SIG-M5 treated with dmso at 0.1 percent for 504 hours (cell line): Measurements from ENCODE around the gene VPS4B.

Experiments
- DNase-seq: peaks from one replicate; lab custom pipeline; 2025; ENCODE audit not compliant: unreplicated experiment; lab: John Stamatoyannopoulos, UW

The VPS4B gene

GRCh38 chr18:63431180-63431579, 8.9 kb upstream of the VPS4B start:
- no peak for DNase-seq

DNA sequence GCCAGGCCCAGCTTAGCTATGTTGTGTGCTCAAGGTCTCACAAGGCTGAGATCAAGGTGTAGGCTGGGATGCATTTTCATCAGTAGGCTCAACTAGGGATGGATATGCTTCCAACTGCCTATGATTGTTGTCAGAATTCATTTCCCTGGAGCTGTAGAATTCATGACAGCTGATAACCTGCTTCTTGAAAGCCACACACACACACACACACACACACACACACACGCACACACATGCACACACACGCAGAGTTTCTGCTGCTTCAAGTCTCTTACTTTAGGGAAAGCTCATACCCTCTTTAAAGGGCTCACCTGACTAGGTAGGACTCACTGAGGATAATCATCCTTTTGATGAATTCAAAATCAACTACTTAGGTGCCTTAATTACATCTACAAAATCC, 8.2 kb upstream of the VPS4B start:
- no peak for DNase-seq

DNA sequence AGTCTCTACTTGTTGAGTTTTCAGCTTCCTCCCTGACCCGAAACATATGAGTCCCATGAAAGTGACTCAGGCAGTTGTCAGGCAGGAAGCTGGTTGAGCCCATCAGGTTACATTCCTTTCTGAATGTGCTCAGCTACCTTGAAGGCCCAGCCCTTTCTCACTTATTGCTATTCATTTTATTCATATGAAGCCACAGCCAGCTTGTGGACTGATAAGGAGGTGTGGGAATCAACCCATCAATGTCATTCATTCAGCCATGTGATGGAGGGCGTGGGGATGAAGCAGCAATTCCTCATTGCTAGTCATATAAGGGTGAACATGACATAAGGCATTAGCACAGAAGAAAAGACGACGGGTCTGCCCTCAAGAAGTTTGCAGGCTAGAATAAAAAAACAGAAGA, 5.3 kb upstream of the VPS4B start:
- no peak for DNase-seq

DNA sequence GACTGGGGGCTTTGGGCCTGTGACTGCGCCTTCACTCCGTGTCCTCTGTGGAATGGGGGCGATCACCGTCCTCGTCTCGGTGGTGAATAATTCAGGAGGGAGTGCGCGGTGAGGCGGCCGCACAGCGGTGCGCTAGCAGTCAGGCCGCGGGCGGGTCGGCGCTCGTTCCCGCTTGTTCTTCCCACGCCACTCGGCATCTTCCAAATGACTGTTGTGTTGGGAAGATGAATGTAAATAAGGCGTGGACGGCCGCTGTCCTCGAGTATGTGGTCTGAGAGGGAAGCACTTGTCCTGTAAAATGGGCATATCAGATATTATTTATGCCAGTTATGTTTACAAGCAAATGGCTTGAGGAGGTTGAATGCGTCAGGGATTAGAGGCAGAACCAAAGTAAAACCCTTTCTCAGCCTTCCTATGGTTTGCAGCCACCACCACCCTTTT, 608 bp upstream of the VPS4B start:
- DNase-seq, result no peak

GRCh38 chr18:63421514-63421913, 762 bp downstream of the VPS4B start:
- no peak for DNase-seq

DNA sequence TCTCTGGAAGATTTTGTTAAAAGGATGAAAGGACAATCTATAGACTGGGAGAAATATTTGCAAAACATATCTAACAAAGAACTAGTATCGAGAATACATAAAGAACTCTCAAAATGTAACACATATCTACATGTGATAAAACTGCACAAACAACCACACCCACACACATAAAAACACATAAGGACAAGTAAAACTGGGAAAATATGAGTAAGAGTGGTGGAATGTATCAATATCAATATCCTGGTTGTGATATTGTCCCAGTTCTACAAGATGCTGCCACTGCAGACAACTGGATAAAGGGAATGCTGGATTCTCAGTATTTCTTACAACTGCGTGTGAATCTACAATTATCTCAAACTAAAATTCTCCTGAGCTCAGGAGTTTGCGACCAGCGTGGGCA, 9.3 kb downstream of the VPS4B start:
- DNase-seq, result no peak

DNA sequence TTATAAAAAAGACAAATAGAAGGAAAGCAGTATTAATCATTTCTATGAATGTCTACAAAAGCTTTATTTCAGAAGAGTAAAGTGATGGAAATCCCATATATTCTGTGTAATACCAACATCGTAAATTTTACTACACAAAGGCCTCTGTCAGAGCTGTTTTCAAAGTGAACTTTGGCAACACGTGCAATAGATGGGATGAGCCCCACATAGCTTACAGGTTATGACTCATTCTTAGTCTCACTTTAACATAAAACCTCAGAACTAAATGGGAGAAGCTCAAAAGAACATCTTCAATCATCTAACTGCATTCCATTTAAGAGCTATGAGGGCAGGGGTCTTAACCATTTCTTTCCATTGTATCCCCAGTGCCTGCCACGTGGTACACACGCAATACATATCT, 11.5 kb downstream of the VPS4B start:
- no peak for DNase-seq

DNA sequence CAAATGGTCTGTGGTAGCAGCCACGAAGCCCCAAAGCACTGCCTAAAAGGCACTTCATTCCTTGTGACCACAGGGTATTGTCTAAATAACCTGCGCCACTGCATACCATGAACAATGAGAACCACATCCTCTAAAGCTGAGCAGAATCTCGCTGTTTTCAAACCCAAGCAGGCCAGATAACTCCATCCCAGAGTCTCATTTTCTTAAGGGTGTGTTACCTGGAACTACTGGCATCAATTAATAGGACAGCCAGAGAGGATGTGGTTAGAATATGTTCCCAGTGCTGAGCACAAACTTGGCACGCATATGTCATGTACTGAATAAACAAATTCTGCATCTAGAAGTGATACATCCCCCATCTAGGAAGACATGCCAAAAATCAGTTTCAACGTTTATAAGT, 13.0 kb downstream of the VPS4B start:
- DNase-seq, result no peak

DNA sequence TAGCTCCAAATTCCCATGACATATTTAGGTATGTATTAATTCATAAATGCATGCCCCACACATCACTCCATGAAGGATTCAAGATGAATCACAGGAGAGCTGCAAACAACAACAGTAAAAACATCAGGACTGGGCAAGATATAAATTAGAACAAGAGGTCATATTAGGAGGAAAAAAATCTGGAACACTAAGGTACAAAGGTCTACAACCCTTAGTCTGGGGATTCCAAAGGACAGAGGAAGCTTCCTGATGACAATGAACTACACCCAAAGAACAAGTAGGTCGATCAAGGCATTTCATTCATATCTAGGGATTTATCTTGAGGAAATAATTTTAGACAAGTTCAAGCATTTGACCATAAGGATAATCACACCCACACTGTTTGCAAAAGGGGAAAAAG, 14.5 kb downstream of the VPS4B start:
- DNase-seq, result no peak

- DNase-seq, result no peak
Observed at GRCh38 chr18:63405986-63406385, 16.3 kb downstream of the VPS4B start.

DNA sequence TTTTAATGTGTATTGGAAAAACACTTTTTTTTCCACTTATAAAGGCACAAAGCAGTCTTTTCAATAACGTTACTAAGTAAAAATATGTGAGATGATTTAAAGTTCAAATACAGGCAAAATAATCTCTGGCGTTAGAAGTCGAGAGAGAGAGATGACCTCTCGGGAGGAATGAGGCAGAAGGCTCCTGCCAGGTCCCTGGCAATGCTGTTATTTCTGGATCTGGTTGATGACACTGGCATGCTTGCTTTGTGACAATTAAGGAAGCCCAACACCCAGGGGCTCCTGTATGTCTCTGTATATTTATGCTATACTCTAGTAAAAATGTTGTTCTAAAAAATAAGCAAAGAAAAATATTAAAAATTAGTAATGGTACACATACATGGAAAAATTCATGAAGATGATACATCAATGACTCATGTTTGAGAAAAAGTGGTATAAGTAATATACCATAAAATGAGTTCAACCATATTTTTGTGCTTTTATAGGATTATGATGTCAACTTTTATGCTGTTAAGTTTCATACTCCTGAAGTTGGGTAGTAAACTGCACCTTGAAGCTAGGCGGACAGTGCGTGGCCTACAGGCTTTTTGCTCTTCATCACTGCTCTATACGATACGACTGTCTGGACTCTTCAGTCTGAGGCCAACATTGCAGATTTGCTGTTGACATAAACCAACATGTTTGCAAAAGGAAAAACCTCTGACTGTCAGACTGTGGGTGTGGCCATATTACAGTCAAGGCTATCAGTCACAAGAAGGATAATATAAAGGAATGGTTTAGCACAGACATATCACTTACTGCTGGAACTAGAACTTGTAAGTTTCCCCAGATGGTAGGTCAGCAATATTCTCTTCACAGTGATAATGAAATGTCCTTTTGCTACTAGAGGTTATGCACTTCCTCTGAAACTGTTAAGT, 19.8 kb downstream of the VPS4B start:
- DNase-seq, result no peak

DNA sequence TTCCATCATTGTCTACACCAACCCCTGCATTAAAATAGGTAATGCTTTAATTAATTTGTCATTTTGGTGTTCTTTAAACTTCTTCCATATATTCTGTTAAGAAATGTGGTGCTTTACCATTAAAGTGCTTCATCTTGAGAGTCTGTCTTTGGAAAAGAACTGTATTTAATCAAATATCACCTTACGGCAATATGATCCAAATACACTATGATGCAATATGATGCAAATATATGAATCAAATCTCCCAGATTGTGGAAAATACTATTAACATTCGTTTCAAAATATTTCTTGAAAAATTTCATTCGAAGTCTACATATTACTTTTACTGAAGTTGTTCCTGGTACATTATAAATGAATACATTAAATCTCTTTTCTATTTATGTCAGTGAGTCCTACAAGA, 23.0 kb downstream of the VPS4B start:
- no peak for DNase-seq

- DNase-seq, result no peak
Observed at GRCh38 chr18:63397349-63397748, 24.9 kb downstream of the VPS4B start.

GRCh38 chr18:63395503-63395902, 26.8 kb downstream of the VPS4B start:
- DNase-seq, result no peak

DNA sequence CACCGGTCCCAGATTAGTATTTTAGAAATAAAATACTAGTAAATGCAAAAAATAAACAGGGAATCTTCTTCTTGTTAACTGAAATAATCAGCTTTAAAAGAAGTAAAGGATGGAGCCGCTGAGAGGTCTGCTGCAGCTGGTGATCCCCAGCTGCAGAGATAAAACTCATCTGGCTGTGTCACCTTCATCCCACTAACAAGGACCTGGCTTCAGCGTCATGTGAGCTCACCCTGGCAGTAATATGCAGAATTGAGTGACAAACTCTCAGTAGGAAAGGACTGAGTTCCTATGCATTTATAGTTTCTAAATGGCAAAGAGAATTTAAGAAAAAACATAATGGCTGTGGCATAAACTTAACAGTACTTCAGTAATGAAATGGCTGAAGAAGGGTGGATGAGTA, 27.3 kb downstream of the VPS4B start:
- no peak for DNase-seq

GRCh38 chr18:63387861-63388260, 34.4 kb downstream of the VPS4B start:
- no peak for DNase-seq

- no peak for DNase-seq
Observed at GRCh38 chr18:63382843-63383242, 39.4 kb downstream of the VPS4B start.

DNA sequence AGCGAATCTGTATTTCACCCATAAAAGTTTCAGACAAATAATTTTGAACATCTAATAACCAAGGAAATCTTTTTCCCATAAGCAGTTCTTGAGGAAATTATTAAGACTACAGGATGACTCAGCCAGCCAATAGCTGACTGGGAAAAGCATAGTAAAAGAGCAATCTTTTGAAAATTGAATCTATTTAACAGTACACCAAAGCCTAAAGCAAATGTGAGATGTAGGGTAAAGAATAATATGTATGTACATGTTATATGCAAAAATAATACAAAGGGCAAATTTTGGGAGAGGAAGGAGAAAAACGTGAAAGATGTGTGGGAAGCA, 42.7 kb downstream of the VPS4B start:
- DNase-seq, result no peak

GRCh38 chr18:63378919-63379638, 43.2 kb downstream of the VPS4B start:
- no peak for DNase-seq

DNA sequence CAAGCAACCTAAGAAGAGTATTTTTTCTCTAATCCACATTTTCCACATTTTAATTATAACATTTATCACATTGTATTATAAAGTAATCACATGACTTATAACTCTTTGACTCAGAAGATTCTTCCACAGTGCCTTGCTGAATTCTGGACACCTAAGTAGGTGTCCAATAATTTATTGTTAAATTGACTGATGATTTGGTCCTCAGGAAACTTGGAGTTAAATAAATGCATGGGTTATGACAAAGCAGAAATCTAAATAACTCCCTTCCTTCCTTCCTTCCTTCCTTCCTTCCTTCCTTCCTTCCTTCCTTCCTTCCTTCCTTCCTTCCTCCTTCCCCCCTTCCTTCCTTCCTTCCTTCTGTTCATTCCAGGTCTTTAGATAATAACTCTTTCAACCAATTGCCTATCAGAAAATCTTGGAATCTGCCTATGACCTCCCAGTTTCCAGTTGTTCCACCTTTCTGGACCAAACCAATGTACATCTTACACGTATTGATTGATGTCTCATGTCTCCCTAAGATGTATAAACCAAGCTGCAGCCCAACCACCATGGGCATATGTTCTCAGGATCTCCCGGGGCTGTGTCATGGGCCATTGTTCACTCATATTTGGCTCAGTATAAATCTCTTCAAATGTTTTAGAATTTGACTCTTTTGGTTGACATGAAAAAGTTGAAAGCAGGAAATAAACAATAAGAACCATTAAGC, 44.8 kb downstream of the VPS4B start:
- no peak for DNase-seq

GRCh38 chr18:63376538-63376937, 45.7 kb downstream of the VPS4B start:
- peak; percentile 34 for DNase-seq

DNA sequence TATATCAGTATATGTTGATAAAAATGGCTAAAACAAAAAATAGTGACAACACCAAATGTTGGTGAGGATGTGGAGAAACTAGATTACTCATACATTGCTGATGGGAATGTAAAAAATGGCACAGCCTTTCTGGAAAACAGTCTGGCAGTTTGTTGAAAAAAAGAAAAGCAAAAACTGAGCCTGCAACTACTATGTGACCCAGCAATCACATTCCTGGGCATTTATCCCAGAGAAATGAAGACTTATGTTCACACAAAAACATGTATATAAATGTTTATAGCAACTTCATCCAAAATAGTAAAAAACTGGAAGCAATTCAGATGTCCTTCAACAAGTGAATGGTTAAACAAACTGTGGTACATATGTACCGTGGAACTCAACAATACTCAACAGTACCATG, 47.7 kb downstream of the VPS4B start:
- DNase-seq, result no peak
